ENCODE measurements around the gene ATCAY.

Gene ATCAY

GRCh38 chr19:3880471-3881271 lies at the start of gene ATCAY:
Gene ATCAY, plus strand, starts transcription at chr19:3880685. Its CDS starts 5,083 bp downstream, at chr19:3885768.
- Histone ChIP-seq H3K9ac (no peak within 1 kb of the TSS), H3K4me3 (ENCODE audit: low read depth, low read length) (no peak within 1 kb of the TSS), H3K36me3 (ENCODE audit: control insufficient read depth, insufficient read depth, low read length) (no peaks in the 10 kb centered on the region)

GRCh38 chr19:3831601-3832000 lies 48.9 kb upstream of the ATCAY start:
- Histone ChIP-seq H3K36me3 (ENCODE audit: control insufficient read depth, insufficient read depth, low read length) (no peaks in the 10 kb centered on the region), H3K79me2 (no peaks in the 10 kb centered on the region), H2AFZ (no peak overlapping the region), H3K27me3 (ENCODE audit: control insufficient read depth, insufficient read depth, low read length) (no peaks in the 10 kb centered on the region), H3K9me3 (ENCODE audit: control insufficient read depth, low read length) (no peaks in the 10 kb centered on the region), H3K9ac (no peak overlapping the region), H3K27ac (no peak overlapping the region), H3K4me3 (ENCODE audit: low read depth, low read length) (no peak overlapping the region), H3K4me2 (ENCODE audit: low read length) (no peak overlapping the region), H3K4me1 (no peaks in the 10 kb centered on the region)
- TF ChIP-seq CTCF (IDR thresholded peaks at IDR 0.05) = no peak

More at GRCh38 chr19:3880471-3881271, at the start of gene ATCAY:
- Histone ChIP-seq H3K4me1 (no peaks in the 10 kb centered on the region), H3K27me3 (ENCODE audit: control insufficient read depth, insufficient read depth, low read length) (no peaks in the 10 kb centered on the region), H3K9me3 (ENCODE audit: control insufficient read depth, low read length) (no peaks in the 10 kb centered on the region), H3K79me2 (no peaks in the 10 kb centered on the region), H3K4me2 (ENCODE audit: low read length) (no peak within 1 kb of the TSS), H2AFZ (peak within 1 kb of the TSS; percentile 58), H3K27ac (no peak within 1 kb of the TSS)
- no peak for TF ChIP-seq CTCF (IDR thresholded peaks at IDR 0.05)

- H2AFZ ChIP-seq = no peak overlapping the region
- H3K4me2 ChIP-seq (ENCODE audit: low read length) = no peak overlapping the region
- H3K27ac ChIP-seq = no peak overlapping the region
- no peaks in the 10 kb centered on the region for H3K79me2 ChIP-seq
- H3K4me3 ChIP-seq (ENCODE audit: low read depth, low read length) = no peak overlapping the region
- H3K9ac ChIP-seq = no peak overlapping the region
- TF ChIP-seq CTCF (IDR thresholded peaks at IDR 0.05) = no peak
- H3K4me1 ChIP-seq = no peaks in the 10 kb centered on the region
- no peaks in the 10 kb centered on the region for H3K27me3 ChIP-seq (ENCODE audit: control insufficient read depth, insufficient read depth, low read length)
- H3K36me3 ChIP-seq (ENCODE audit: control insufficient read depth, insufficient read depth, low read length) = no peaks in the 10 kb centered on the region
- no peaks in the 10 kb centered on the region for H3K9me3 ChIP-seq (ENCODE audit: control insufficient read depth, low read length)
These were observed 48.5 kb upstream of the ATCAY start for GRCh38 chr19:3832001-3832400.

- Histone ChIP-seq H3K27ac (no peak overlapping the region), H3K36me3 (ENCODE audit: control insufficient read depth, insufficient read depth, low read length) (no peaks in the 10 kb centered on the region), H3K4me2 (ENCODE audit: low read length) (no peak overlapping the region), H3K4me1 (no peaks in the 10 kb centered on the region), H3K9me3 (ENCODE audit: control insufficient read depth, low read length) (no peaks in the 10 kb centered on the region), H3K4me3 (ENCODE audit: low read depth, low read length) (no peak overlapping the region), H3K79me2 (no peaks in the 10 kb centered on the region), H2AFZ (no peak overlapping the region), H3K27me3 (ENCODE audit: control insufficient read depth, insufficient read depth, low read length) (no peaks in the 10 kb centered on the region), H3K9ac (no peak overlapping the region)
- TF ChIP-seq CTCF (IDR thresholded peaks at IDR 0.05) = no peak
These were observed 46.7 kb upstream of the ATCAY start for GRCh38 chr19:3833578-3834348.

Measured in parathyroid adenoma (tissue), 2 donors.